Kidney (tissue), 14 donors: ENCODE measurements around the gene RALGPS1. TPM values are rescaled to one million over a fixed set of nuclear protein-coding genes. Genes with fewer than 3 reads are reported as not detected.
A peak's percentile ranks its signal among the peaks of the same experiment; 100 is the strongest.

Experiments
- DNase-seq, 5 donors: peaks; one replicate each; pipeline ENCODE4 v3.0.0-alpha.2; 2013 to 2020
- FAIRE-seq: peaks from 2 replicates; lab custom pipeline; 2012; peaks lifted over from hg19 to GRCh38; lab: Jason Lieb, UNC
- H3K27ac ChIP-seq, 2 donors: one replicate each; pipeline ENCODE4 v1.7.0; 2013; ENCODE audit warnings: low read depth in 2 of 2, low read length in 2 of 2, inconsistent platforms in 1 of 2
- H3K27me3 ChIP-seq: one replicate; pipeline ENCODE4 v1.7.1; 2013; ENCODE audit warnings: low read length, inconsistent platforms; ENCODE audit not compliant: control insufficient read depth, insufficient read depth
- H3K36me3 ChIP-seq, 3 donors: one replicate each; pipeline versions ENCODE4 v1.7.0 to v1.7.1; 2013; ENCODE audit warnings: low read length in 3 of 3, control low read depth in 1 of 3, inconsistent platforms in 1 of 3; ENCODE audit not compliant: insufficient read depth in 3 of 3, control insufficient read depth in 2 of 3
- H3K4me1 ChIP-seq, 3 donors: one replicate each; pipeline versions ENCODE4 v1.7.0 to v1.7.1; 2013; ENCODE audit warnings: low read length in 3 of 3, inconsistent platforms in 1 of 3, low read depth in 1 of 3; ENCODE audit not compliant: control insufficient read depth in 2 of 3, insufficient read depth in 2 of 3
- H3K4me3 ChIP-seq, 3 donors: one replicate each; pipeline versions ENCODE4 v1.7.0 to v1.8.1; 2013; ENCODE audit warnings: low read length in 3 of 3, control low read depth in 1 of 3, inconsistent platforms in 1 of 3
- H3K9ac ChIP-seq, 3 donors: one replicate each; pipeline versions ENCODE4 v1.7.0 to v1.7.1; 2013; ENCODE audit warnings: low read length in 3 of 3, control low read depth in 1 of 3, inconsistent platforms in 1 of 3
- H3K9me3 ChIP-seq, 3 donors: one replicate each; pipeline versions ENCODE4 v1.7.0 to v1.7.1; 2013; ENCODE audit warnings: low read length in 3 of 3, control low read depth in 1 of 3, inconsistent platforms in 1 of 3; ENCODE audit not compliant: control insufficient read depth in 2 of 3, insufficient read depth in 1 of 3
- CTCF ChIP-seq: IDR thresholded peaks from 3 replicates; pipeline ENCODE4 v1.5.1; 2012; ENCODE audit warnings: mild to moderate bottlenecking, moderate library complexity, borderline replicate concordance; ENCODE audit not compliant: insufficient read depth; ENCODE audit errors: extremely low read depth
- intact Hi-C: fragments of 100-400 bp; cut with DNase I; formaldehyde crosslinking; loops from one replicate; pipeline ENCODE4 v1.11.1; 2022
- polyA plus RNA-seq: library from polyadenylated mRNA; stranded (reverse); fragments of 350-450 nt; fragmentation: Illumina TruSeq; extraction: RNeasy Lipid Tissue Mini Kit (QIAGEN cat#74804); gene quantifications from one replicate; pipeline ENCODE4 v1.2.3, GENCODE V29; 2014; ENCODE audit warnings: low read depth, low replicate concordance; ENCODE audit not compliant: insufficient read depth
- total RNA-seq: library from RNA; stranded (reverse); fragmentation: NEBNext Ultra II Directional; extraction: Animal tissue kit (Norgen Biotek cat#: 25700); gene quantifications from one replicate; pipeline ENCODE4 v1.2.1, GENCODE V29; 2021
- donor health status: control.
- donor health status: control.
- donor health status: control.
- donor health status: control.
- donor health status: control.
- donor health status: DM: yes; HTN: yes; CAD: no.
- donor health status: Normal renal cell carcinoma (clear cell type).

The RALGPS1 gene
- total and polyA plus RNA-seq, 2 donors from 2014 or later, result 9.4 to 25.2 TPM

GRCh38 chr9:127066060-127066850, 151.7 kb downstream of the RALGPS1 start:
- DNase-seq (no peak), FAIRE-seq (no peak)
- no peak for TF ChIP-seq CTCF
- intact Hi-C loops, result no loop called here
- Histone ChIP-seq H3K27me3 (no peaks in the 10 kb centered on the region), H3K4me1 (peaks cover 0 to 4% (median 3%) of the 10 kb centered on the region in 3 donors), H3K36me3 (peaks cover 0 to under 1% (median 0%) of the 10 kb centered on the region in 3 donors), H3K27ac (peak overlapping the region in 1 of 2 donors; percentile 57), H3K9ac (no peak overlapping the region), H3K9me3 (no peaks in the 10 kb centered on the region), H3K4me3 (no peak overlapping the region)

- DNase-seq (no peak), FAIRE-seq (no peak)
- no peak overlapping the region for H3K4me3 ChIP-seq
- H3K4me1 ChIP-seq, result peaks cover 0 to 4% (median 3%) of the 10 kb centered on the region in 3 donors
- intact Hi-C loops, result no loop called here
- H3K27me3 ChIP-seq, result no peaks in the 10 kb centered on the region
- H3K27ac ChIP-seq, result no peak overlapping the region
- no peak for TF ChIP-seq CTCF
- H3K9ac ChIP-seq, result no peak overlapping the region
- no peaks in the 10 kb centered on the region for H3K36me3 ChIP-seq
- H3K9me3 ChIP-seq, result no peaks in the 10 kb centered on the region
These were observed 152.2 kb downstream of the RALGPS1 start for GRCh38 chr9:127066851-127067136.

- Histone ChIP-seq H3K36me3 (no peaks in the 10 kb centered on the region), H3K4me3 (no peak overlapping the region), H3K27ac (no peak overlapping the region), H3K9me3 (no peaks in the 10 kb centered on the region), H3K9ac (no peak overlapping the region), H3K4me1 (peaks cover 0 to 4% (median 3%) of the 10 kb centered on the region in 3 donors), H3K27me3 (no peaks in the 10 kb centered on the region)
- DNase-seq (no peak), FAIRE-seq (no peak)
- intact Hi-C loops, result no loop called here
- no peak for TF ChIP-seq CTCF
These were observed 153.1 kb downstream of the RALGPS1 start for GRCh38 chr9:127067603-127068220.
